Jurkat, Clone E6-1 (cell line): ENCODE results near the gene SORT1. TPM values are rescaled to one million over a fixed set of nuclear protein-coding genes. Genes with fewer than 3 reads are reported as not detected.
"Not testable (repeated sequence)": the region's sequence is repeated elsewhere in the genome, so short reads cannot be mapped to it uniquely, and the experiment has no call there.

ENCODE experiments used
- DNase-seq: peaks from one replicate; pipeline ENCODE4 v3.0.0-alpha.2; 2011; ENCODE audit warnings: low read depth, low spot score
- H3K4me3 ChIP-seq: 2 replicates; pipeline ENCODE4 v1.5.1; 2011; ENCODE audit warnings: mild to moderate bottlenecking, low read length, control low read depth, moderate library complexity
- polyA plus RNA-seq: library from polyadenylated mRNA; unstranded; fragments of >200 nt; gene quantifications from one replicate; pipeline ENCODE4 v1.2.1, GENCODE V29; 2012; ENCODE audit warnings: missing spikeins; ENCODE audit not compliant: insufficient read length, insufficient read depth

Gene SORT1
- 19.1 TPM for polyA plus RNA-seq

- peak; percentile 94 for DNase-seq
Observed at GRCh38 chr1:109397581-109398342, at the start of gene SORT1. Gene SORT1, minus strand, starts transcription at chr1:109397918. Its CDS starts 26 bp downstream, at chr1:109397892.

GRCh38 chr1:109445949-109446695, 48.4 kb upstream of the SORT1 start:
- H3K4me3 ChIP-seq, DNase-seq: not testable (repeated sequence)

More at GRCh38 chr1:109397581-109398342, at the start of gene SORT1:
- peak within 1 kb of the TSS; percentile 71 for H3K4me3 ChIP-seq

- no peak for DNase-seq
- no peak overlapping the region for H3K4me3 ChIP-seq
Observed at GRCh38 chr1:109444346-109444745, 46.6 kb upstream of the SORT1 start.

- H3K4me3 ChIP-seq, result no peak overlapping the region
- DNase-seq, result no peak
Observed at GRCh38 chr1:109443476-109443875, 45.8 kb upstream of the SORT1 start.

- DNase-seq, result no peak
- no peak overlapping the region for H3K4me3 ChIP-seq
Observed at GRCh38 chr1:109441069-109441468, 43.4 kb upstream of the SORT1 start.

GRCh38 chr1:109438798-109439297, 41.1 kb upstream of the SORT1 start:
- no peak for DNase-seq
- H3K4me3 ChIP-seq, result no peak overlapping the region

GRCh38 chr1:109434484-109434883, 36.8 kb upstream of the SORT1 start:
- no peak for DNase-seq
- no peak overlapping the region for H3K4me3 ChIP-seq

GRCh38 chr1:109433322-109433721, 35.6 kb upstream of the SORT1 start:
- DNase-seq, result no peak
- H3K4me3 ChIP-seq, result no peak overlapping the region

- H3K4me3 ChIP-seq, result no peak overlapping the region
- DNase-seq, result no peak
Observed at GRCh38 chr1:109432336-109432735, 34.6 kb upstream of the SORT1 start.

GRCh38 chr1:109427171-109427467, 29.4 kb upstream of the SORT1 start:
- DNase-seq, result no peak
- peak overlapping the region; percentile 94 for H3K4me3 ChIP-seq

- H3K4me3 ChIP-seq, result peak within 1 kb of the TSS; percentile 94
- DNase-seq, result peak; percentile 99
Observed at GRCh38 chr1:109426281-109427170, 28.8 kb upstream of the SORT1 start, which contains the start of gene PSMA5. Gene PSMA5, minus strand, starts transcription at chr1:109426448. Its CDS starts 118 bp downstream, at chr1:109426330.

GRCh38 chr1:109425391-109426280, 27.9 kb upstream of the SORT1 start:
- peak overlapping the region; percentile 94 for H3K4me3 ChIP-seq
- DNase-seq, result peak; percentile 74

- no peak overlapping the region for H3K4me3 ChIP-seq
- DNase-seq, result no peak
Observed at GRCh38 chr1:109423498-109423897, 25.8 kb upstream of the SORT1 start.

GRCh38 chr1:109412551-109412950, 14.8 kb upstream of the SORT1 start:
- H3K4me3 ChIP-seq, result no peak overlapping the region
- no peak for DNase-seq

- H3K4me3 ChIP-seq, result no peak overlapping the region
- peak; percentile 30 for DNase-seq
Observed at GRCh38 chr1:109404838-109405237, 7.1 kb upstream of the SORT1 start.

- no peak for DNase-seq
- H3K4me3 ChIP-seq, result no peak overlapping the region
Observed at GRCh38 chr1:109402025-109402424, 4.3 kb upstream of the SORT1 start.

- no peak overlapping the region for H3K4me3 ChIP-seq
- no peak for DNase-seq
Observed at GRCh38 chr1:109400035-109400655, 2.4 kb upstream of the SORT1 start.
